GM18951 (cell line): ENCODE measurements around the gene TOP2A.

Experiments used
- POLR2A ChIP-seq: IDR thresholded peaks from 4 replicates; pipeline ENCODE4 v1.6.1; 2011; ENCODE audit warnings: mild to moderate bottlenecking; ENCODE audit not compliant: insufficient read length, insufficient read depth; ENCODE audit errors: extremely low read depth
- in situ Hi-C: fragments of 300-500 bp; cut with MboI; formaldehyde crosslinking; loops from one replicate; pipeline ENCODE4 v1.12.0; 2022; ENCODE audit warnings: low sequenced_read_pairs, mixed read lengths, inconsistent platforms; ENCODE audit not compliant: unreplicated experiment

The TOP2A gene

GRCh38 chr17:40361063-40361924 is 56.4 kb downstream of the TOP2A start:
- TF ChIP-seq POLR2A: no peak
- in situ Hi-C loops: no loop called here

GRCh38 chr17:40360091-40360490 is 57.6 kb downstream of the TOP2A start:
- TF ChIP-seq POLR2A: no peak
- in situ Hi-C loops: no loop called here

- in situ Hi-C loops: no loop called here
- TF ChIP-seq POLR2A: no peak
These were observed 59.2 kb downstream of the TOP2A start for GRCh38 chr17:40358323-40359038.

GRCh38 chr17:40356990-40357881 is 60.5 kb downstream of the TOP2A start:
- TF ChIP-seq POLR2A: no peak
- in situ Hi-C loops: no loop called here

GRCh38 chr17:40355804-40356758 is 61.6 kb downstream of the TOP2A start:
- in situ Hi-C loops: no loop called here

GRCh38 chr17:40355123-40355803 is 62.4 kb downstream of the TOP2A start:
- in situ Hi-C loops: no loop called here
- no peak for TF ChIP-seq POLR2A

More at GRCh38 chr17:40355804-40356758, 61.6 kb downstream of the TOP2A start:
- TF ChIP-seq POLR2A: no peak

- in situ Hi-C loops: loop anchor here (5.0 kb wide), 1 partner anchor 52 kb away; no protein-coding TSS in a partner anchor
- no peak for TF ChIP-seq POLR2A
These were observed 63.2 kb downstream of the TOP2A start for GRCh38 chr17:40354221-40355122.

- in situ Hi-C loops: loop anchor here (5.0 kb wide), 1 partner anchor 51 kb away; no protein-coding TSS in a partner anchor
- TF ChIP-seq POLR2A: no peak
These were observed 64.8 kb downstream of the TOP2A start for GRCh38 chr17:40352779-40353394.

- in situ Hi-C loops: loop anchor here (5.0 kb wide), 1 partner anchor 50 kb away; no protein-coding TSS in a partner anchor
- no peak for TF ChIP-seq POLR2A
These were observed 65.4 kb downstream of the TOP2A start for GRCh38 chr17:40352237-40352778.
